GM18502 (cell line): ENCODE data around the gene NSUN5.
"Not testable (repeated sequence)": the region's sequence is repeated elsewhere in the genome, so short reads cannot be mapped to it uniquely, and the experiment has no call there.

ENCODE experiments used
- ATAC-seq: cut with Tn5 transposase; IDR thresholded peaks from one replicate; pipeline ENCODE4 v1.9.1; 2021; ENCODE audit warnings: mild to moderate bottlenecking; ENCODE audit not compliant: unreplicated experiment, poor library complexity

The NSUN5 gene

DNA sequence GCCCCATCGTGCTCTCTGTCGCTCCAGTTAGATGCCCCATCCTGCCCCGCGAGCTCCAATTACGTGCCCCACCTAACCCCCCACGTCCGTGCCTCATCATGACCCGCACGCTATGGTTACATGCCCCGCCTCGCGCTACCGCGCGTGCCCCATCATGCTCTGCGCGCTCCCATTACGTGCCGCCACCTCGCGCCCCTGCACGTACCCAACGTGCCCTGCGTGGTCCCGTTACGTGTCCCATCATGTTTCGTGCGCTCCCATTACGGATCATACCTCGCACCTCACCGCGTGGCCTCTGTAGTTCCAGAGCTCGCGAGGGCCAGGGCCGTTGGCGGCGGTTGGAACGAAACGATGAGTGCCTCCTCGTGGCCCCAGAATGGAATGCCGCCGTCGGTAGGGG, 19.3 kb upstream of the NSUN5 start, which contains the start of the genes FKBP6 and TRIM50:
FKBP6 (plus strand) TSS at position 240 of the 400 bp plus-strand sequence. CDS start 268 bp downstream, outside the sequence.
TRIM50 (minus strand) TSS at position 161 of the 400 bp plus-strand sequence. CDS start 3,295 bp downstream, outside the sequence.
- ATAC-seq = not testable (repeated sequence)

DNA sequence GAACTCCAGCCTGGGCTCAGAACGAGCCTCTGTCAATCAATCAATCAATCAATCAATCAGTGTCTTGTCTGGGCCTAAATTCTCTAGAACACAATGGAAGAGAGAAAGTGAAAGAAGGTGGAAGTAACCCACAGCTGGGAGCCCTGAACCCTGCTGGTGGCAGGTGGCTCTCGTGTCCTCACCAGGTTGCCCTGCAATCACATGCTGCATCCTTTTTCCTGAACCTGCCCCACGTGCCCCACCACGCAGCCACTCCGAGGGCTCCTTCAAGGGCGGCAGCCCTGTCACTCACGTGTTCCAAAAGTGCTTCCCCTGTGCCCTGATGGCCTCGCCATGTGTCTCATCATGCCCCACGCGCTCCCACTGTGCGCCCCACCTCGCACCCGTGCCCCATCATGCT, 18.8 kb upstream of the NSUN5 start:
- ATAC-seq = not testable (repeated sequence)

DNA sequence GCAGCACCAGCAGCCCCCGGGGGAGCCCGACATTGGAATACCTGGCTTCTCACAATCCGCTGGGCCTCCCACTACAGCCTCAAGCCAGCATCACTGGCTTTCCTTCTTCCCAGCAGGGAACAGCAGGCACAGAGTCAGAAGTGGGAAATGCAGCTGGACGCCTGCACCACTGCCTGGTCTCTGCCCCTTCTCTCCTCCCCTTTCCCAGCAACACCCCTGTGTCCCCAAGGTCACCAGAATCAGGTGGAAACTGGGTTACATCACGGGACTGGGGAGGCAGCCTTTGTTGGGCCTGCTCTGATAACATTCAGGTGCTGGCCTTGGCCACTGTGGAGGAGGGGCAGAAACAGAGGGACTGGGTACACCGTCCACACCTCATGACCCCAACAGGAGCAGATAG, 16.8 kb upstream of the NSUN5 start:
- not testable (repeated sequence) for ATAC-seq

DNA sequence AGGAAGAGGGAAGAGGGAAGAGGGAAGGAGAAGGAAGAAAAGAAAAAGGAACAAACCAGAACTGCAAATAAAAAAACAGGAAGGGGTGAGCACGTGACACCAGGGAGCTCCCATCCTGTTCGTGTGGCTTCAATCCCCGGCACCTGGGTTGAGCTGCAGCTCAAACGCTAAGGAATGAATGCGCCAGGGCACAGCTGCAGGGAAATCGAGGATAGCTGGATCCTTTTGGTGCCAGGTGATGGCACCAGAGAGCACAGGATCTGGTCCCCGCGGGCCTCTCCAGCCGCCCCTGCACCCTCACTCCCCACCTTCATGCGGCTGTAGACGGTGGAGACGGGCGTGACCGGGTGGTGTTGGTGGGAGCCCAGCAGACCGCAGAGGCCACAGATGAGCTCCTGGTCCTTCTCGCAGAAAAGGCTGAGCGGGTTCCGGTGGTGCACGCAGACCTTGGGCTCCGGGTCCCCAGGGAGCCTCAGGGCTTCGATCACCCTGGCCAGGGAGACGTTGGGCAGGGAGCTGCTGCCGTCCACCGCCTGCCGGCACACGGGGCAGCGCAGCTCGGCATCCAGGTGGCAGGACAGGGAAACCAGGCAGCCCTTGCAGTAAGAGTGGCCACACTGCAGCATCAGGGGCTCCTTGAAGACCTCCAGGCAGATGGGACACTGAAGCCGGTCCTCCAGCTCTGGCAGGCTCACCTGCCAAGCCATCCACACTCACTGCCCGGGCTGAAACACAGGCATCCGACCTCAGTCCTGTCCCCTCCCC, 15.6 kb upstream of the NSUN5 start:
- ATAC-seq = peak; percentile 52

DNA sequence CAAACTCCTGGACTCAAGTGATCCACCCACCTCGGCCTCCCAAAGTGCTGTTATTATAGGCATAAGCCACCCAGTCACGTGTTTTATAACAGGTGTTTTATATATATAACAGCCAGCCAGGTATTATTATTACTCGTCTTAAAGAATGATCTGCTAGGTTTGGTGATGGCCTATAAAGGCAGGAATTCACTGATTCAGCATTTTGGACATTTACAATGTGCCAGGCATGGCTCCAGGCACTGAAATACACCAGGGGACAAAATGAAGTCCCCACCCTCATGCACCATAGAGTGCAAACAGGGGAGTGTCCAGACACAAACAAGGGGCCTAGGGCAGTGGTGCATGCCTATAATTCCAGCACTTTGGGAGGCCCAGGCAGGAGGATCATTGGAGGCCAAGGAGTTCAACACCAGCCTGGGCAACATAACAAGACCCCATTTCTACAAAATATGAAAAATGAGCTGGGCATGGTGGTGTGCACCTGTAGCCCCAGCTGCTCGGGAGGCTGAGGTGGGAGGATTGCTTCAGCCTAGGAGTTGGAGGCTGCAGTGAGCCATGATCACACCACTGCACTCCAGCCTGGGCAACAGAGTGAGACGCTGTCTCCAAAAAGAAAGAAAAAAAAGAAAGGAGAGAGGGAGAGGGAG, 14.9 kb upstream of the NSUN5 start:
- not testable (repeated sequence) for ATAC-seq

DNA sequence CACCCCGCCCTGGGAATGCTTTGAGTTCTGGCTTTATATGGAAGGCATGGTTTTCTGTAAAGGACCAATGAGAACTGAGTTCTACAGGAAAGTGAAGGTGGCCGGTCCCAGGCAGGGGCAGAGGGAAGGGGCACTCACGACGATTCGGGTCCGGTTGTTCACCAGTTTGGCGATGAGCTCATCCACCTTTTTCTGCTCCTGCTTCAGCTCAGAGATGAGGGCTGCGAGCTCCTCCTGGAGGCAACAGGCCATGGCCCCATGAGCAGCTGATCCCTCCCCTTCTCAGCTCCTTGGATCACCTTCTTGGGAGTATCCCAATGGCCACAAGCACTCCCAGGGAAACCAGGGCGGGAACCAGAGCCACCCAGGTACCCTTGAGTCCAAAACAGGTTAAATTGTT, 11.4 kb upstream of the NSUN5 start:
- ATAC-seq = not testable (repeated sequence)

DNA sequence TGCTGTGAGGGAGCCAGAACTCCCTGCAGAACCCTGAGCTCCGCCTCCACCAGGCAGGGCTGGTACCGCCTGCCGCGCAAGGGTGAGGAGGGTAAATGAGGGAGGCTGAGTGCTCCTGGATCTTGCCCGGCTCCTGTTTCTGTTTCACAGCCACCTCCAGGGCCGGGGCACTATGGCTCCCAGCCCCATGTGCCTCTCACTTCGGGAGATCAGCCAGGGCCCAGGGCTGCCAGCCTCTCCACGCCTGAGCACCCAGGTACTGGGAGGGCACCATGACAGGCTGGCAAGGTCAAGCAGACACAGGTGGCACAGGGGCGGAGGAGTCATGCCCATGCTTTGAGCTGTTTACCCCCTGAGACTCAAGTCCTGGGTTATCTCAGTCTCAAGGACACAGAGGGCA, 10.9 kb upstream of the NSUN5 start:
- ATAC-seq = not testable (repeated sequence)

DNA sequence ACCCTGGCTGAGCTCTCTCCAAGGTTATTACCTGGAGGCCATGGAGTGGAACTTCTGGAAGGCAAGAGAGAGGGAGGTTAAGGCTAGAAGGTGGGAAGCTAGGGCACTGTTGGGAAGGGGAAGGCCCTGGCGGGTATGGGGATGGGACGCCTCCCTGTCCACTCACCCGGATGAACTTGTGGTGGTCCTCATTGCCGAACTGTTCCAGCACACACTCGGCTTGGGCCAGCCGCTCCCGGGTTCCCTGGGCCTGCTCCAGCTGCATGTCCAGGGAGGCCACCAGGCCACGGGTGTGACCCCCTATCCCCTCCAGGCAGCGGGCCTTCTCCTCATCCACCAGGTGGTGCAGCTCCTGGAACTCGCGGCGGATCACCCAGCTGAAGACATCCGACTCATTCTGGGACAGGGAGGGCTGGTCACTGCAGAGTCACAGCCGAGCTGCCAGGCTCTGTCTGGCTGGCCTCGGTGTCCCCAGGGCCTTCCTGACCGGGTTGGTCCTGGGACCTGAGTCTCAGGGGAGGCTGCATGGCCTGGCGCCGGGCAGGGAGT, 10.1 kb upstream of the NSUN5 start:
- ATAC-seq = not testable (repeated sequence)

DNA sequence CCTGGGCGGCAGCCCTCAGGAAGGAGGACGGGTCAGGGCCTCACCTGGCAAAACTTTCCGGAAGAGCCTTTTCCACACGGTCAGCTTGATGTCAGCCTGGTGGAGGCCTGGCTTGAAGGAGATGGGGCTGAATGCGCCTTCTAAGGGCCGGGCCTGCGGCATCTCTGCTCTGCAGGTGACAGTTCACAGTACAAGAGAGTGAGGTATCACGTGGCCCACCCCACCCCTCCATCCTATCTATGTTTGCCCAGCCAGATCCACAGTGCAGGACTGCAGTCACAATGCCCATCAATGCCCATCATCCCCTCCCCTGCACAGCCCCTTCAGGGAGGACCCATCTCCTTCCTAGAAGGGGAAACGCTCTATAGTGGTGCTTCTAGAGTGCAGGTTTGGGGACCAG, 7.9 kb upstream of the NSUN5 start:
- no peak for ATAC-seq

DNA sequence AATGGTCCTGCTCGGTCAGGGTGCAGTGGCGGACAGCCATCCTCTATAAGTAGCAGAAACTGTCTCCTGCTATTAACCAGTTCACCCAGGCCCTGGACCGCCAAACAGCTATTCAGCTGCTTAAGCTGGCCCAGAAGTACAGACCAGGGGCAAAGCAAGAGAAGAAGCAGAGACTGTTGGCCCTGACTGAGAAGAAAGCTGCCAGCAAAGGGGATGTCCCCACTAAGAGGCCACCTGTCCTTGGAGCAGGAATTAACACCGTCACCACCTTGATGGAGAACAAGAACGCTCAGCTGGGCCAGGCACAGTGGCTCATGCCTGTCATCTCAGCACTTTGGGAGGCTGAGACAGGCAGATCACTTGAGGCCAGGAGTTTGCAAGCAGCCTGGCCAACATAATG, 5.6 kb upstream of the NSUN5 start:
- no peak for ATAC-seq

DNA sequence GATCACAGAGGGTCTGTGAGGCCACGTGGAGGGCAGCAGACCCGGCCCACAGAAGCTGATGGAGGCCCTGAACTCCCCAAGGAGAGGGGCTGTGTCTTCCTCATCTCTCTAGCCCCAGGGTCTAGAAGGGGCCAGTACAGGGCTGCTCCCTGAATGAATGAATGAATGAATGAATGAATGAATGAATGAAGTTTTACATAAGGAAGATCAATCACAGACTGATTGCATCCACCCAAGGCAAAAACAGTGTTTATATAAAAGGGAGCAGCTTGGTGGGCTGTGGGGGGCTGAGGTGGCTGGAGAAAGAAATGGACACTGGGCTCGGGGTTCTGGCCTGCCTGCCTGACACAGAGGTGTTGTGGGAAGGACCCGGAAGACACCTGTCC, 4.9 kb upstream of the NSUN5 start:
- ATAC-seq = no peak

DNA sequence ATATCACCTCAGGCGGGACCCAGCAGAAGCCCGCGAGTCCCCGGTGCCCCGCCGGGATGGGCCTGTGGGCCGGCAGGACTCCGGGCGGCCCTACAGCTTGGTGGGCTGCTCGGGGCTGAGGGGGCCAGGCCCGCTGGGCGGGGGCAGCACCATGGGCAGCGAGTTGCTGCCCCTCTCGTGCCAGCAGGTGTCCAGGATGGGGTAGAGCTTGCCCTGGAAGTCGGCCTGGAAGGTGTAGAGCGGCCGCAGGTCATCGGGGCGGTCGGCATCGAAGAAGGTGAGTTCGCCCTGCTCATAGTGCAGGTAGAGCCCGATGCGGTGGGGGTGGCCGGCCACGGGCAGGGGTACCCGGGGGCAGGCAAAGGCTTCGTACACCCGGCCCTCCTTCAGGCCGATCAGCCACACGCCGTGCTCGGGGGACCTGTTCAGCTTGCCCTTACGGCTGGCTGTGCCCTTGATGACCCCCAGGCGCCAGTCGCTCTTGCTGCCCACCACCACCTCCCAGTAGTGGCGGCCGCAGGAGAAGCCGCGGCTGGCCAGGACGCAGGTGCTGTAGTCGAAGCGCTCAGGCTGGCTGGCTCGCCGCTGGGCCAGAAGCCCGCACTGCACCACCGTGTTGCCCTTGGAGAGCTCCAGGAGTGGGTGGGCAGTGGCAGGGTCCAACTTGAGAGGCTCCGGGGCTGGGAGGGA, 4.3 kb upstream of the NSUN5 start:
- ATAC-seq = no peak

DNA sequence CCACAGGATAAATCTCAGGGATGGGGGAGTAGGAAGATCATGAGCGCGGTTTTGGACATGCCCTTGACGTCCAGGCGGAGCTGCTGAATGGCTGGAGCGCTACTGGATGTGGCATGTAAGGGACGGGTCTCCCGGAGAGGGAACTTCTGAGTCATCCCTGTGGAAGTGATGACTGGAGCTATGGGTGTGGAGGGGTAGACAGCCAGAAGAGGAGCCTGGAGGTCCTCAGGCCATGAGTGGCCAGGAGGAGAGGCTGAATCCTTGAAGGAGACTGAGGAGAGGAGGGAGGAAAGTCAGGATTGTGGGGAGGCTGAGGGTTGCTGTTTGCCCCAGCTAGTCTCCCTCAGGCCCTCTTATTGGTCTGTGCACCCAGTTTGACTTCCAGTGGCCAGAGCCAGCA, 2.8 kb upstream of the NSUN5 start:
- ATAC-seq = not testable (repeated sequence)

DNA sequence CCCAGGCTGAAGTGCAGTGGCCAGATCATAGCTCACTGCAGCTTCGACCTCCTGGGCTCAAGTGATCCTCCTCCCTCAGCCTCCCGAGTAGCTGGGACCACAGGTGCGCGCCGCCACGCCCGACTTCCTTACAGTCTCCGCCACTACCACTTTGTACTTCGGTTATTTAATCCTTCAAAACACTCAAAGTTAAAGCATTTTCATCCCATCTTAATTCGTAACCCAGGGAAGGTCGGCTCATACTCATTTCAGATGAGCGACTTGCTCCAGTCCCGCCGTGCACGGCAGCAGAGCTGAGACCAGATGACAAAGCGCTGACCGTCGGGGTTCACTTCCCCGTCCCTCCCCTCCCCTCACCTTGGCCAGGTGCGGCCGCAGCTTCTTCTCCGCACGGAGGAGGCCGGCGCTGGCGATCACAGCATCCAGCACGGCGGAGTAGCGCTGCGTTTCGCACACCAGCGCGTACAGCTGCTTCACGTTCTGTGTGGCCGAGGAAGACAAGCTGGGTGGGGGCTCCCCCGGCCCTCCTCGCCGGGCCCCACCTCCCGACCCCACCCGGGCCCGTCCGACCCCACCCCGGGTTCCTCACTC, 457 bp downstream of the NSUN5 start:
- peak; percentile 51 for ATAC-seq

DNA sequence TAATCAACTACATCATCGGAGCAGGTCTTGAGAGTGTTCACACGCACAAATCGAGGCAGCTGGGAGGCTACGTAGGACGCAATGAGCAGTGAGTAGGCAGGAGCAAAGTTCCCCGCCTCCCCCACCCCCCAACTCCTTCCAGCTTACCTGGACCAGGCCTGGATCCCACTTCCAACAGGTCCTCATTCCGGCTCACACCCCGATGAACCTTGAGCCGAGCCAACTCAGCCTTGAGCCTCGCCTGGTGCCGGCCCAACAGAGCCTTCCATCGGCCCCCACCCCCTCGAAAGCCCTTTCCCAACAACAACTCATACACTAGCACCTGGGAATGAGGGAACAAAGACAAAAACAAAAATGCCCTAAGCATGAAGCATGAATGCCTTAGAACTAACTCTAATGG, 1.2 kb downstream of the NSUN5 start:
- ATAC-seq = no peak

DNA sequence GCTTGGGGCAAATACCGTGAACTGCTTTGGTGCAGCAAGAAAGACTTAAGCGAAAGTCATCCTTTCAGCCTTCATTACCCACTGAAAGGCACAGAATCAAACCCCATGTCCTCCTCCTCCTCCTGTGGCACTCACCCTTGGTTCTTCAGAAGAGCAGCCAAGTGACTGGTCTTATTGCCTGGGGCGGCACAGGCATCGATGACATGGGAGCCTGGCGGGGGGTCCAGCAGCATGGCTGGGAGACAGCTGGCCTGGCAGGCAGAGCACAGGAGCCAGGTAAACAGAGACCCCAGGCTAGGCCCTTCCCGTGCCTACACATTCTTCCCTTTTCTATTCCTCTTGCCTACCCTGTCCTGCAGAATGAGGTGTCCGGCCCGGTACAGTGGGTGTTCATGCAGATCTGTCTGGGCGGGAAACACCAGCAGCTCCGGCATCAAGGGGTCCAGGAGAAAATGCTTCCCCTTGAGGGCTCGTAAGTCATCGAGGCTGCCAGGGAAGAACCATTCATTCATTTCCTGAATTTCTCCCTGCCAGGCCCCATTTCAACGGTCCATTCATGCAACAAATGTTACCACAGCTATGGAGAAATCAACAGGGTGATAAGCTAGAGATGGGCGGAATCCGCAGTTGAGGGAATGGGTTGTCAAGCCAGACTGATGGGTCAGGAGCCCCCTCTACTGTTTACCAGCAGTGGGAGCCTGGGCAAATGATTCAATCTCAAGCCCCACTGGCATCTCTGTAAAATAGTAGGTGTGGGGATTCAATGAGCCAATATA, 3.8 kb downstream of the NSUN5 start:
- ATAC-seq = not testable (repeated sequence)

DNA sequence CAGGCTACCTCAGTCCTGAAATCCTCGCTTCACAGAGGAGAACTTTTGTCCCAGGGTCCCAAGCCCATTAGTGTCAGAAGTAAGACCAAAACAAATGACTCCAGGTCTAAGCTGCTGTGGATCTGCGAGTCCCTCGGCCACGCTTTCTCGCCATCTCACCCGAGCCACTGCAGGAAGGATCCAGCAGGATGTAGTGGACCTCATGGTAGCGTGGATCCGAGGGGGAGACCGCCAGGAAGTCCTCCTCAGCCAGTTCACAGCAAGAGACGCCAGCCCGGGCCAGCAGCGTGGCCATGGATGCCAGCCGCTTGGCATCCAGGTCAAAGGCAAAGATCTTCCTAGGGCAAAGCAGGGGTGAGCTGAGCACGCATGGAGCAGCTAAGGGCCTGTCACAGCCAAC, 4.6 kb downstream of the NSUN5 start:
- no peak for ATAC-seq

DNA sequence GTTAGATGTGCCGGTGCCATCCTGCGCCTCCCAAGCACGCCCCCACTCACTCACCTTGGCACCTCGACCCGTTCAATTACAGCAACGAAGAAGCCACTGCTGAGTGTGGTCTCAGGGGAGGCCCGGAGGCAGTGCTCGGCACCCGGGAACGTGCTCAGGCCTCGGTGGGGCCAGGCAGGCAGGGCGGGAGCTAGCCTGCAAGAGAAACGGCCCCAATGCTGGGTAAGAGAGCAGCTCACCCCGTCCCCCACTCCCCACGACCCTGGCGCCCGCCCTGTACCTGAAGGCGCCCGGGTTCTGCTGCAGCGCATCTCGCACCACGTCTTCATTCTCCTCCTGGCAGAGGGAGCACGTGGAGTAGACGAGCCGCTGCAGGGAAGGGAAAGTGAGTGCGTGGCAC, 5.1 kb downstream of the NSUN5 start:
- no peak for ATAC-seq

DNA sequence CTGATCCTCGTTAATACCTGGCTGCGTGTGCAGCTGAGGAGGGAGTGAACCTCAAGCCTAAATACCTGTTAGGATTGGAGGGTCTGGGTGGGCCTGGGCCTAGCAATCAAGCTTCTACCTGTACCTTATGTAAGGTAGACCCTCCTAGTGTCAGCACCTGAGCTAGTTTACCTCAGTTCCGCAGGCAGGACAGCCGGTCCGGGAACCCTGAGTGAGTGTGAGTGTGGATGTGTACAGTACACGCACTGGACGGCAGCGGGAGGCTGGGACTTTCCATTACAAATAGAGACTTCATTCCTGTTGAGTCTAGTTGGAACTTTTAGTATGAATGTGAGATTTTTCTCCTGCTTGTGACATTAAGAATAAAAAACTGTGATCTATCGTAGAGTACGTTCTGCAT, 5.8 kb downstream of the NSUN5 start:
- ATAC-seq = not testable (repeated sequence)

DNA sequence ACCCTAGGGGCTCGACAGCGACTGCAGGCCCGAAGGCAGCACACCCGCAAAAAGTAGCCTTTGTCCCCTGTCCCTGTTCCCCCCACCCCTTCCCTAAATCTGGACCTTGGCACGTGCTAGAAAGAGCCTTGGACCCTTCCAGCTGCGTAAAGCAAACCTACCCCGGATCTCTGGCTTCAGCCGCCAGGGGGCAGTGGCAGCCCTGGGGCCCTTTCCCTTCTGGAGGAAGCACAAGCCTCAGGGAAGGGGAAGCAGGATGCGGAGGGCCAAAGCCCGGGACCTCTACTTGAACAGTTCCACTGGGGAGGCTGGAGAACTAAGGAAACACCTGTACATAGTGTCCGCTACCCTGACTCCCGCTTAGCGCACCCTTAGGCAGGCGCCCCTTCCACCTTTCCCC, 7.5 kb downstream of the NSUN5 start:
- ATAC-seq = not testable (repeated sequence)
